Measurements from ENCODE around the gene TRPM3.

The TRPM3 gene

DNA sequence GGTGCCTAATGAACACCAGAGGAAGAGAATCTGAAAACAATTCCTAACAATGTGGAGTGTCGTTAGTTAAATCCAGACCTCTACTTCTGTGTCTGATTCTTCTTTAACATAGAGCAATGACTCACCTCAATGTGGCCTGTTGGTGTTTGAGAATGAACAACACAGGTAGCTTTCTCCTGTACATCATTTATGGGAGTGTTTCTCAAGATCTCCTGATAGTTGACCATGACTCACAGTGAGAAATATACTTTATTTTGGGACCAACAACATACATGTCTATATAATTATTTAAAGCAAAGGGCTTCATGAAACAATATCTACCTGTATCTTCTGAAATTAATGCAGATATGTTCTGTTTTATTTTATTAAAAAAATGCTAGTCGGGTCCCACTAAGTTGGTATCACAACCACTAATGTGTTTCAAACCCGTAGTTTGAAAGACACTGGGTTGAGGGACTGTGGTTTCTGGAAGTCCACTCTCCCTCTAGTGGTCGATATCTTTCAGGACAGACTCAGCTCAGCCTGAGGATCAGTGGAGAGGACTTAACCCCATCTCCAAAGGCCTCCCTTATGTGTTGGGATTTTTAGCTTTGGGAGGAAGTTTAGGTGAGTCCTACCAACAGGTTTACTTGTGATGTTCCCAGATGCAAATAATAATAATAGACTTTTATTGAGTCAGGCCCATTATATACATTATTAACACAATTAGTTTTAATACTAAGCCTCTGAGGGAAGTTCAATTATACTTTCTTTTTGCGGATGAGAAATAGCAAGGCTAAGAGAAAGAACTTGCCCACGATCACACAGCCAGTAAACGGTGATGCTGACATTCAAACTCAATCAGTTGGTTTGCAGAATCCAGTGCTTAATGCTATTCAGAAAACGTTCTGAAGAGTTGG is 636.9 kb downstream of the TRPM3 start:
- H3K4me3 ChIP-seq (replicated peaks; ENCODE audit: low read depth, low read length) = no peak overlapping the region
- no peak for DNase-seq (ENCODE audit: extremely low read depth, low read depth)
- TF ChIP-seq, protein P1, sequence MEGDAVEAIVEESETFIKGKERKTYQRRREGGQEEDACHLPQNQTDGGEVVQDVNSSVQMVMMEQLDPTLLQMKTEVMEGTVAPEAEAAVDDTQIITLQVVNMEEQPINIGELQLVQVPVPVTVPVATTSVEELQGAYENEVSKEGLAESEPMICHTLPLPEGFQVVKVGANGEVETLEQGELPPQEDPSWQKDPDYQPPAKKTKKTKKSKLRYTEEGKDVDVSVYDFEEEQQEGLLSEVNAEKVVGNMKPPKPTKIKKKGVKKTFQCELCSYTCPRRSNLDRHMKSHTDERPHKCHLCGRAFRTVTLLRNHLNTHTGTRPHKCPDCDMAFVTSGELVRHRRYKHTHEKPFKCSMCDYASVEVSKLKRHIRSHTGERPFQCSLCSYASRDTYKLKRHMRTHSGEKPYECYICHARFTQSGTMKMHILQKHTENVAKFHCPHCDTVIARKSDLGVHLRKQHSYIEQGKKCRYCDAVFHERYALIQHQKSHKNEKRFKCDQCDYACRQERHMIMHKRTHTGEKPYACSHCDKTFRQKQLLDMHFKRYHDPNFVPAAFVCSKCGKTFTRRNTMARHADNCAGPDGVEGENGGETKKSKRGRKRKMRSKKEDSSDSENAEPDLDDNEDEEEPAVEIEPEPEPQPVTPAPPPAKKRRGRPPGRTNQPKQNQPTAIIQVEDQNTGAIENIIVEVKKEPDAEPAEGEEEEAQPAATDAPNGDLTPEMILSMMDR (IDR thresholded peaks at IDR 0.05; ENCODE audit: low read depth, low read length, missing control alignments) = peak; percentile 85

DNA sequence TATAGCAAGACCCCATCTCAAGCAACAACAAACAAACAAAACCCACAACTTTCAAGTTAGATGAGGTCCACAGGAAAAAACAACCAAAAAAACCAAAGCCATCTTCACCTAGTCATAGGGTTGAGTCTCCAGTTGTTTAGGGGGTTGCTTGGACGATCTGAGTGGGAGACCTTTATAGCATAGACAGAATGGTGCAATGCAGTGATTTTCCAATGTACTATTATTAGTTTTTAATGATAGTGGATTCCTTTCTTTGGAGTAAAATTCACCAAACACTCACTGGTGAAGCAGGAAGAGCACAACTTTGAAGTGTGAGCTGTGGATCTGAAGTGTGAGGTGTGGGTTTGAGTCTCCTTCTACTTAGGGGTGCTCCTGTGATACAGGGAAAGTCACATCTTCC is 640.0 kb downstream of the TRPM3 start:
- no peak overlapping the region for H3K4me3 ChIP-seq (replicated peaks; ENCODE audit: low read depth, low read length)
- DNase-seq (ENCODE audit: extremely low read depth, low read depth) = no peak
- TF ChIP-seq, protein P1 (IDR thresholded peaks at IDR 0.05; ENCODE audit: low read depth, low read length, missing control alignments) = no peak

DNA sequence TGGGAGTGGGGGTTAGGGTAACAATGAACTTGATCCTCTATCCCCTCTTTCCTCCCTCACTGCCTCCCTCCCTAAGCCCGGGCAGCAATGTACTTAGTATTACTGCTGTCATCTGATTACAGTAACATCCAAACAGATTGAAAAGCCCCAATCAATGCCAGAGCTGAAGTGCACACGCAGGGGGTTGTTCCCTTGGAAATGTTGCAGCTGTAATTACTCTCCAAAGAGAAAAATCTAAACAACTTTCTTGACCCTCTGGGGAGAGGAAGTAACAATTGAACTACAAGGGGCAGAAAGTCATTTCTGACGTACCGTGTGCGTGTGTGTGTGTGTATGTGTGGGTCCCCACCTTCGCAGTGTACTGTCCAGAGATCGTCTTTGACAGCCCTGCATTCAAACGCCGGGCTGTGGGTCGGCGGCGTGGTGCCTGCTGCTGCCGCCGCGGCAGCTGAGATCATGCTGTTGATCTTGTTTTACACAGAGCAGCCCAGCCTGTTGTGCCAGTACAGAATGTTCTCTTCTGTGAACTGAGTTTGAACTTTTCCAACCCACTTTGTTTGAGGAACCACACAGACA is 640.9 kb downstream of the TRPM3 start:
- TF ChIP-seq, protein P1 (IDR thresholded peaks at IDR 0.05; ENCODE audit: low read depth, low read length, missing control alignments) = no peak
- H3K4me3 ChIP-seq (replicated peaks; ENCODE audit: low read depth, low read length) = no peak overlapping the region
- no peak for DNase-seq (ENCODE audit: extremely low read depth, low read depth)

DNA sequence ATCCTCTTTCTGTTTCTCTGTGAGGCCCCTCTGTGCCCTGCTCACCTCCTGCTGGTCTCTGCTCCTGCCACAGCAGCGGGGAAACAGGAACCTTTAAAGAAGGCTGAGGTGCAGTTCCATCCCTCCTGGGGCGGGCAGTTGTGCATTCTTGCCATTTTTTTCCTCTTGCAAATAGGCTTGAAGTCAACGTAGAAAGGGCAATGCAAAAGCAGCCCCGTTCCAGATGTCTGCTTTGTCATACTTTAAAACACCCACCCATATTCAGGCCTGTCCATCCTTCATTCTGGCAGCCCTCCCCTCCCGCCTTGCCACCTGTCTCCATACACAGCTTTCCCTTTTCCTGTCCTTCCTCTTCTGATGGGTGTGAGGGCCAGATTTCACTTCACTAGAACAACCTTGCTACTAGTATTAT is 641.5 kb downstream of the TRPM3 start:
- no peak for DNase-seq (ENCODE audit: extremely low read depth, low read depth)
- no peak overlapping the region for H3K4me3 ChIP-seq (replicated peaks; ENCODE audit: low read depth, low read length)
- TF ChIP-seq, protein P1 (IDR thresholded peaks at IDR 0.05; ENCODE audit: low read depth, low read length, missing control alignments) = no peak
